Progenitor cell of endocrine pancreas (in vitro differentiated cells): ENCODE results near the gene NUTM2F. TPM values are rescaled to one million over a fixed set of nuclear protein-coding genes. Genes with fewer than 3 reads are reported as not detected.
"Not testable (repeated sequence)": the region's sequence is repeated elsewhere in the genome, so short reads cannot be mapped to it uniquely, and the experiment has no call there.

Source experiments
- DNase-seq: peaks from one replicate; pipeline ENCODE4 v3.0.0; 2021; ENCODE audit warnings: low spot score; ENCODE audit not compliant: unreplicated experiment
- H3K27ac Mint-ChIP-seq: 2 replicates; pipeline ENCODE4 v1.8.0; 2021; ENCODE audit warnings: mild to moderate bottlenecking, moderate library complexity, mixed read lengths
- H3K27me3 Mint-ChIP-seq: 2 replicates; pipeline ENCODE4 v1.8.0; 2021; ENCODE audit warnings: mixed read lengths
- H3K36me3 Mint-ChIP-seq: 2 replicates; pipeline ENCODE4 v1.8.0; 2022; ENCODE audit warnings: mixed read lengths; ENCODE audit not compliant: insufficient read depth
- H3K4me1 Mint-ChIP-seq: 2 replicates; pipeline ENCODE4 v1.8.0; 2021; ENCODE audit warnings: low read depth, mixed read lengths
- H3K4me3 Mint-ChIP-seq: 2 replicates; pipeline ENCODE4 v1.8.0; 2021; ENCODE audit warnings: low read depth, mild to moderate bottlenecking, moderate library complexity, mixed read lengths
- H3K9me3 Mint-ChIP-seq: 2 replicates; pipeline ENCODE4 v1.8.0; 2021; ENCODE audit warnings: low read depth, mixed read lengths
- total RNA-seq: library from RNA; stranded (reverse); gene quantifications from 2 replicates; pipeline ENCODE4 v1.2.1, GENCODE V29; 2021
- TF ChIP-seq, protein P1 (sequence below): fragments of 200-600 bp; sonication (generic); IDR thresholded peaks from one replicate; pipeline ENCODE4 v1.5.0; 2021; ENCODE audit warnings: antibody characterized with exemption, mild to moderate bottlenecking; ENCODE audit not compliant: unreplicated experiment

The NUTM2F gene
- total RNA-seq, 1 donor from 2014 or later: not detected

DNA sequence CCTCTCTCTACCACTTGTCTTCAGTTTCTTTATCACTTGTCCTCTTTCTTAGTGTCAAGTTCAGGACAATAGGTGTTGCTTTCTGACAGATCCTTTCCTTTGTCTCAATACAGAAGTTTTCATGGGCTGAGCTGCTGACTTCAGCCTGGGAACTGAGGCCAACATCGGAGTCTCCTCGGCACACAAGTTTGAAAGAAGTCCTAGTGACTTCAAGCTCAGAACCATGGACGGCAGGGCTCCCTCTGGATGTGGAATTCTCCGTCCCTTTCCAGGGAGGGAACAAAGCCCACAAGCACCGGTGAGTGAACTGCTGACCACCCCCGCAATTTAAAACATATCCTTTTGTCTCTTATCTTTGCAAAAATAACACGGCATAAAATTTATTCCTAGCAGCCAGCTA, 10.3 kb upstream of the NUTM2F start:
- not testable (repeated sequence) for DNase-seq, H3K4me1 Mint-ChIP-seq, H3K27ac Mint-ChIP-seq, H3K27me3 Mint-ChIP-seq, H3K9me3 Mint-ChIP-seq, H3K4me3 Mint-ChIP-seq, H3K36me3 Mint-ChIP-seq

DNA sequence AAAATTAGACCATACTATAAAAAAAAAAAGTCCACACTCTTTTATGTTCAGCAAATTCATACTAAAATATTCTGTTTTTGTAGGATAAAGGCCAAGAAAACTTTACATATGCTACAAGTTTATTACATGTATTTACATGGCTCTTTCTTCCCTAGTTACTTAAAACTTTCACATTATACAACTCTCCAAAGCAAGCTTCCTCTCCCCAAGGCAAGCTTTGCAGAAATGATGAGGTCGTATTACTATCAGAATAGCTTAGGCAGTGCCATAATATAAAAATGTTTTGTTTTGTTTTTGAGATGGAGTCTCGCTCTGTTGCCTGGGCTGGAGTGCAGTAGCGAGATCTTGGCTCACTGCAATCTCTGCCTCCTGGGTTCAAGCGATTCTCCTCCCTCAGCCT, 8.0 kb upstream of the NUTM2F start:
- not testable (repeated sequence) for H3K36me3 Mint-ChIP-seq, H3K27me3 Mint-ChIP-seq, H3K27ac Mint-ChIP-seq, H3K4me1 Mint-ChIP-seq, H3K4me3 Mint-ChIP-seq, DNase-seq, H3K9me3 Mint-ChIP-seq

GRCh38 chr9:94325583-94325982, 2.9 kb downstream of the NUTM2F start:
- H3K4me3 Mint-ChIP-seq, H3K36me3 Mint-ChIP-seq, H3K27me3 Mint-ChIP-seq, DNase-seq, H3K4me1 Mint-ChIP-seq, H3K9me3 Mint-ChIP-seq, H3K27ac Mint-ChIP-seq: not testable (repeated sequence)
- TF ChIP-seq, protein P1, sequence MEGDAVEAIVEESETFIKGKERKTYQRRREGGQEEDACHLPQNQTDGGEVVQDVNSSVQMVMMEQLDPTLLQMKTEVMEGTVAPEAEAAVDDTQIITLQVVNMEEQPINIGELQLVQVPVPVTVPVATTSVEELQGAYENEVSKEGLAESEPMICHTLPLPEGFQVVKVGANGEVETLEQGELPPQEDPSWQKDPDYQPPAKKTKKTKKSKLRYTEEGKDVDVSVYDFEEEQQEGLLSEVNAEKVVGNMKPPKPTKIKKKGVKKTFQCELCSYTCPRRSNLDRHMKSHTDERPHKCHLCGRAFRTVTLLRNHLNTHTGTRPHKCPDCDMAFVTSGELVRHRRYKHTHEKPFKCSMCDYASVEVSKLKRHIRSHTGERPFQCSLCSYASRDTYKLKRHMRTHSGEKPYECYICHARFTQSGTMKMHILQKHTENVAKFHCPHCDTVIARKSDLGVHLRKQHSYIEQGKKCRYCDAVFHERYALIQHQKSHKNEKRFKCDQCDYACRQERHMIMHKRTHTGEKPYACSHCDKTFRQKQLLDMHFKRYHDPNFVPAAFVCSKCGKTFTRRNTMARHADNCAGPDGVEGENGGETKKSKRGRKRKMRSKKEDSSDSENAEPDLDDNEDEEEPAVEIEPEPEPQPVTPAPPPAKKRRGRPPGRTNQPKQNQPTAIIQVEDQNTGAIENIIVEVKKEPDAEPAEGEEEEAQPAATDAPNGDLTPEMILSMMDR: peak; percentile 10

- not testable (repeated sequence) for H3K4me1 Mint-ChIP-seq, H3K27me3 Mint-ChIP-seq, H3K4me3 Mint-ChIP-seq, DNase-seq, H3K9me3 Mint-ChIP-seq, H3K27ac Mint-ChIP-seq, H3K36me3 Mint-ChIP-seq
These were observed 5.2 kb downstream of the NUTM2F start for GRCh38 chr9:94323153-94323798.

DNA sequence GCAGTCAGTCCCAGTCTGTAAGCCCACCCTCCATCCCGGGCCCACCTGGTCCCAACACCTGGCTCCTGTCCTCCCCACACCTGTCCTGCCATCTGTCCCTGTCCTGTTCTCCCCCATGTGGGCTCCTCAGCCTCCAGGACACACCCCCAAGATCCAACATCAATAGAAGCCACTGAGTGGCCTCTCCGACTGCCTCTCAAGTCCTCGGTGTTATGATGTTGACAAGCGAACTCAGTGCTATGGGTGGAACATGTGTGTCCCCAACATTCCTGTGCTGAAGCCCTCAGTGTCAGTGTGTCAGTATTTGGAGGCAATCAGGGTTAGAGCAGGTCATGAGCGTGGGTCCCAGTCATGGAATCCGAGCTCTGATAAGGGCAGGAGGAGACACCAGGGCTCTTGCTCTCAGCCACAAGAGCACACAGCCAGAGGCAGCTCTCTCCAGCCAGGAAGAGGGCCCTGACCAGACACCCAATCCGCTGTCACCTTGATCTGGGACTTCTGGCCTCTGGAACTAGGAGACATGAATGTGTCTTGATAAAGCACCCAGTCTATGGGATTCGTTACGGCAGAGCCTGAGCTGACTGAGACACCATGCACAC, 6.0 kb downstream of the NUTM2F start:
- not testable (repeated sequence) for H3K4me1 Mint-ChIP-seq, H3K36me3 Mint-ChIP-seq, H3K27me3 Mint-ChIP-seq, H3K9me3 Mint-ChIP-seq, DNase-seq, H3K4me3 Mint-ChIP-seq
- H3K27ac Mint-ChIP-seq: peak overlapping the region; percentile 74

- H3K4me1 Mint-ChIP-seq, H3K36me3 Mint-ChIP-seq, H3K4me3 Mint-ChIP-seq, H3K27ac Mint-ChIP-seq, H3K9me3 Mint-ChIP-seq, DNase-seq, H3K27me3 Mint-ChIP-seq: not testable (repeated sequence)
These were observed 10.3 kb downstream of the NUTM2F start for GRCh38 chr9:94317949-94318657.

DNA sequence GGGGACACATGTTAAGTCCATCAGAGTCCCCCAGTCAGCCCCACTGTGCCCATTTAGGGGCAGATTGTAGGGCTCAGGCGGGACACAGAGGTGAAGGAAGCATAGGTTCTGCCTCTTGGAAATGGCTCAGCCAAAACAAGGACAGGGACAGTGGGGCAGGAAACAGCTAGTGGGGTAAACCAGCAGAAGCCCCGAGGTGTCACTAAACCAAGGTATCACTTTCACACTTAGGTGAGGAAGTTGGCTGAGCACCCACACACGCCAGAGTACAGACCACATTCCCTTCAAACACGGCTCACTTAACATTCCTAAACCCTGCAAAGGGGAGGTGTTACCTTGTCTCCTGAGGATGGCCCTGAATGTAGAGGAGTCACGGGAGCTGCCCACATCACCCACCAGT, 12.2 kb downstream of the NUTM2F start:
- H3K27ac Mint-ChIP-seq, H3K36me3 Mint-ChIP-seq, H3K4me3 Mint-ChIP-seq, H3K9me3 Mint-ChIP-seq, H3K27me3 Mint-ChIP-seq, DNase-seq, H3K4me1 Mint-ChIP-seq: not testable (repeated sequence)

GRCh38 chr9:94315034-94315984, 13.1 kb downstream of the NUTM2F start:
- H3K27me3 Mint-ChIP-seq, DNase-seq, H3K4me1 Mint-ChIP-seq, H3K27ac Mint-ChIP-seq, H3K9me3 Mint-ChIP-seq, H3K36me3 Mint-ChIP-seq, H3K4me3 Mint-ChIP-seq: not testable (repeated sequence)
